HFF-Myc (cell line): ENCODE results near the gene KIZ.

Source experiments
- DNase-seq: peaks from one replicate; pipeline ENCODE4 v3.0.0-alpha.2; 2011; ENCODE audit warnings: low read depth; ENCODE audit errors: extremely low read depth
- H3K4me3 ChIP-seq: replicated peaks from 2 replicates; pipeline ENCODE4 v1.5.1; 2011; ENCODE audit warnings: low read depth, mild to moderate bottlenecking, control low read depth, low read length
- CTCF ChIP-seq: IDR thresholded peaks from 2 replicates; pipeline ENCODE4 v1.5.1; 2012; ENCODE audit warnings: mild to moderate bottlenecking, low read depth, low read length, control low read depth; ENCODE audit errors: missing control alignments

Gene KIZ

DNA sequence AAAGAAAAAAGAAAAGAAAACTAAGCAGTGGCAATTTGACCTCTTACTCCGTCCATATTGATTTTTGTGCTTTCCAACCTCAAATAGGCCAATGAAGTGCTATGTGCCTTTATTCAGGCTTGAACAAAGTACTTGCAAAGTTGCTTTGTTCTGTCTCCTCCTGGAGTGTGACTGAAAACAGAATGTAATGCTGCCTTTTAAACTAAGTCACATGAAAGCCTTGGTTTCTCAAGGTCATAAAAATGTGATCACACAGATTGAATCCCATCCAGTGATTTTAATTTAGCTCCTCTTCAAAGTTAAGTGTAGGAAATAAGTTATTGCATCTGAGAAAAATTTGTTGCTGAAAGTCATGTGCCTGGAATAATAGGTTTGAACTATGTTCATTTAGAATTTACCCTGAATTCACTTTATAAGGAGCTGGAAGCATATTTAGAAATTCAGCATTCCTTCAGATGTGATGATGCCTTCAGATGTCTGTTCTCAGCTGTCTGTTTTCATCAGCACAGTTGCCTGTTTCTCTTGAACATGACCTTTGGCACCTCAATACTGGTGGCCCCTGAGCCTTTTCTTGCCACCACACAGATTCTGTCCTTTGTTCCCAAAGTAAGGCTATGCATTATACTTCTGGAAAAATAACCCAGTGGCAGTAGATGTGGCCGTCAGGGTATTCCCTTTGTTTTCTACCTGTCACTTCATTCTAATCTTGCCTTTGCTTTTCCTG lies 48.8 kb downstream of the KIZ start:
- H3K4me3 ChIP-seq: no peak overlapping the region
- no peak for TF ChIP-seq CTCF
- DNase-seq: no peak

GRCh38 chr20:21175433-21175832 lies 49.6 kb downstream of the KIZ start:
- DNase-seq: no peak
- TF ChIP-seq CTCF: no peak
- H3K4me3 ChIP-seq: no peak overlapping the region

DNA sequence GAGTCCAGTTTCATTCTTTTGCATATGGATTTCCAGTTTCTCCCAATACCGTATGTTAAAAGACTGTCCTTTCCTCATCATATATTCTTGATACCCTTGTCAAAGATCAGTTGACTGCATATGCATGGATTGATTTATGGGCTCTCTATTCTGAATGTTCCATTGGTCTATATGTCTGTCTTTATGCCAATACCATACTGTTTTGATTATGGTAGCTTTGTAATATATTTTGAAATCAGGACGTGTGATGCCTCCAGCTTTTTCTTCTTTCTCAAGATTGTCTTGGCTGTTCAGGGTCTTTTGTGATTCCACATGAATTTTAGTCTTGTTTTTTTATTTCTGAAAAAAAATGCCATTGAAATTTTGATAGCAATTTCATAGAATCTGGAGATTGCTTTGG lies 51.9 kb downstream of the KIZ start:
- no peak for DNase-seq
- TF ChIP-seq CTCF: no peak
- H3K4me3 ChIP-seq: no peak overlapping the region

DNA sequence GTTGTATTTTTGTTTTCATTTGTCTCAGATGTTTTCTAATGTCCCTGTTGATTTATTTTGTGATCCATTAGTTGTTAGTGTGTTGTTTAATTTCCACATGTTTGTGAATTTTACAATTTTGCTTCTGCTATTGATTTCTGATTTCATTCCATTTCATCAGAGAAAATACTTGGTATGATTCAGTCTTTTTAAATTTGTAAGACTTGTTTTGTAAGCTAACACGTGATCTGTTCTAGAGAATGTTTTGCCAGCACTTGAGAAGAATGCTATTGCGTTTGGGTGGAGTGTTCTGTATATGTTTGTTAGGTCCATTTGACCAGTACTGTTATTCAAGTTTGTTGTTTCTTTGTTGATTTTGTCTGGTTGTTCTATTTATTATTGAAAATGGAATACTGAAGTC lies 53.9 kb downstream of the KIZ start:
- TF ChIP-seq CTCF: no peak
- H3K4me3 ChIP-seq: no peak overlapping the region
- DNase-seq: no peak

DNA sequence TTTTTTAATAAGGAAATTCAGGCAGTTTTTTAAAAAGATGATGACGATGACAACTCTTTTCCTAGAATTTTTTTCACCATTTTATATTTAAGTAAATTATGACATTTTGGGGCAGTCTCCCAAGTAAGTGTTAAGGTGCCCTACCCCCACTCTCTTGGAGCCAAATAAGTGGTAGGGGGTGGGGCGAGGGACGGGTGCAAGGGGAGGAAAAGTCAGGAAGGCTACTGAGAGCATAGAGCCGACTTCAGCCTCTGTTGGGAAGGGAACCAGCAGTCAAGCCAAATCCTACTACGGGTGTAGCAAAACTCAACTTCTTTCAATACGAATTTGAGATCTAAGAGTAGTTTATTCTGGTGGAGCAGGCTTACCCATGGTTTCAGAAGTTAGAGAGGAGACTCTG lies 54.4 kb downstream of the KIZ start:
- TF ChIP-seq CTCF: no peak
- DNase-seq: no peak
- no peak overlapping the region for H3K4me3 ChIP-seq

- DNase-seq: no peak
- H3K4me3 ChIP-seq: no peak overlapping the region
- TF ChIP-seq CTCF: no peak
Measured at GRCh38 chr20:21181028-21181427, 55.1 kb downstream of the KIZ start.
